ENCODE measurements around the gene MAB21L1.

MAB21L1 gene

DNA sequence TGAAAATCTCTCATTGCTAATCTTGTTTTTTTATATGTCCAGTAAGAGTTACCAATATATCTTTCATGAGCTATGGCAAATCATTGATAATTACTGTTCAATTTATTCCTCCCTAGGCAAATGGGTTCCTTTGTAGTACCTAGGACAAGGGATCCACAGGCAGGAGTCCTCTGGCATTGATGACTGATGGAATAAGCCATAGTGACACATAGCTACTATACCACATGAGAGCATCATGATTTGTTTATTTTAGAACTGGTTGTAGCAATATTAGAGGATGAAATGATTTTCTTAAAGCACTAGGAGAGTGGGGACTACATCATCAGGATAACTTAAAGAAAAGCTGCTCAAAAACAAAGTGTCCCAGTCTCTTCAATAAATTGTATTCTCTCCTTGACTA, 21.7 kb upstream of the MAB21L1 start:
- Histone ChIP-seq H3K4ac (ENCODE audit: low read depth, low read length) (no peak overlapping the region), H2BK15ac (replicated peaks; ENCODE audit: low read depth) (no peak overlapping the region), H3K79me2 (ENCODE audit: control insufficient read depth, insufficient read depth, low read length) (no peaks in the 10 kb centered on the region), H4K5ac (ENCODE audit: low read length) (no peak overlapping the region), H3K27me3 (ENCODE audit: insufficient read depth, low read length, poor library complexity) (no peaks in the 10 kb centered on the region), H3K36me3 (ENCODE audit: control insufficient read depth, insufficient read depth, low read length) (no peaks in the 10 kb centered on the region), H3K56ac (ENCODE audit: low read length) (no peak overlapping the region), H2AK5ac (ENCODE audit: low read length) (no peak overlapping the region), H2BK5ac (ENCODE audit: low read length) (no peak overlapping the region), H4K8ac (ENCODE audit: low read depth, low read length) (no peak overlapping the region), H2BK120ac (ENCODE audit: low read depth, low read length) (no peak overlapping the region), H3K9ac (ENCODE audit: low read length) (no peak overlapping the region), H3K27ac (ENCODE audit: low read depth, low read length) (no peak overlapping the region), H3K4me1 (ENCODE audit: control insufficient read depth, low read depth, low read length) (no peaks in the 10 kb centered on the region), H3K23ac (ENCODE audit: low read length) (no peak overlapping the region), H3K4me2 (ENCODE audit: low read length) (no peak overlapping the region), H3K4me3 (ENCODE audit: low read length) (no peak overlapping the region), H3K18ac (ENCODE audit: low read length) (no peak overlapping the region), H3K79me1 (ENCODE audit: low read length) (no peaks in the 10 kb centered on the region)
- DNase-seq: no peak

DNA sequence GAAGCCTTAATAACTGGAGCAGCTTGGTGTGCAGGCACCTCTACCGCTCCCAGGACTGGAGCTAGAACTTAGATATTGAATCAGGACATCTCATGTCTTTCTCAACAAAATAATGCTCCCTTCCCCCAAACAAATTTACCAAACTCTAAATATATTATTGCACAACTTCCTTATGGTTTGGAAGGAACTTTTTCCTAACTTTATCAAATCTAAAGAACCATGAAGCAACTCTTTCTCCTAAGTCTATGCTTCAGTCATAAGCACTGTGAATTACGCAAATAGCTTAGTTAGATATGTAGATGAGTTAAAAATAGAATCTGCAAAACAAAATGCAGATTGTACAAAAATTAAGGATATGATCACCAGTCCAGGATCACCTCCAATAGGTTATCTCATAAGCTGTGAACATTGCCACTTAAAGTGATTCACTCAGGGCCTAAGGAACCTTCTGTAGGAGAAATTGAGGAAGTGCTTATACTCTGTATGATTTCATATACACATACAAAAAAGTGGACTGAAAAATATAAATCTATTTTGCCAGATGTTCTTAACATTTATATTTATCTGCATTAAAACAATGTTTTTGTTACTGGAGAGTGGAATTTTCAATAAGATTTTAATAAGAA, 20.4 kb upstream of the MAB21L1 start:
- no CpG with 5 or more reads among the region's 2 CpGs for WGBS (ENCODE audit: extremely low coverage, insufficient coverage, low lambda C conversion rate)
- H2BK120ac ChIP-seq (ENCODE audit: low read depth, low read length): no peak overlapping the region
- no peak for DNase-seq

DNA sequence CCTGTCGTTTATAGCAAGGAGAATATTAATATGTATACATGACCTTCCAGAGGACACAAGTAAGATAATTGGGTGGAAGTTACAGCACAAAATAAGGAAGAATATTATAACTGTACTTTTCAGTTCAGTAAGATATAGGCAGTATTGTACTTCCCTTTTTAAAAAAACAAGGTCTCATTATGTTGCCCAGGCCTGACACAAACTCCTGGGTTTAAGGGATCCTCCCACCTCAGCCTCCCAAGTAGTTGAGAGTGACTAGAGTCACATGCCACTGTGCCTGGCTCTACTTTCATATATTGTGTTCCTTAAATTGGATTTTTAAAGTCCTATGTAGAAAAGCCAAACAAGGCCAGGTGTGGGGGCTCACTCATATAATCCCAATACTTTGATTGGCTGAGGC, 19.5 kb upstream of the MAB21L1 start:
- Histone ChIP-seq H3K23ac (ENCODE audit: low read length) (no peak overlapping the region), H3K9ac (ENCODE audit: low read length) (no peak overlapping the region), H3K4me3 (ENCODE audit: low read length) (no peak overlapping the region), H3K4me2 (ENCODE audit: low read length) (no peak overlapping the region), H3K4ac (ENCODE audit: low read depth, low read length) (no peak overlapping the region), H3K56ac (ENCODE audit: low read length) (no peak overlapping the region), H2BK15ac (replicated peaks; ENCODE audit: low read depth) (no peak overlapping the region), H2BK120ac (ENCODE audit: low read depth, low read length) (no peak overlapping the region), H4K5ac (ENCODE audit: low read length) (no peak overlapping the region), H3K18ac (ENCODE audit: low read length) (no peak overlapping the region), H3K27me3 (ENCODE audit: insufficient read depth, low read length, poor library complexity) (no peaks in the 10 kb centered on the region), H3K27ac (ENCODE audit: low read depth, low read length) (no peak overlapping the region), H2AK5ac (ENCODE audit: low read length) (no peak overlapping the region), H3K79me2 (ENCODE audit: control insufficient read depth, insufficient read depth, low read length) (no peaks in the 10 kb centered on the region), H3K79me1 (ENCODE audit: low read length) (no peaks in the 10 kb centered on the region), H4K8ac (ENCODE audit: low read depth, low read length) (no peak overlapping the region), H3K36me3 (ENCODE audit: control insufficient read depth, insufficient read depth, low read length) (no peaks in the 10 kb centered on the region), H2BK5ac (ENCODE audit: low read length) (no peak overlapping the region), H3K4me1 (ENCODE audit: control insufficient read depth, low read depth, low read length) (no peaks in the 10 kb centered on the region)
- DNase-seq: no peak
- WGBS (ENCODE audit: extremely low coverage, insufficient coverage, low lambda C conversion rate): no CpG with 5 or more reads among the region's 1 CpG

More for the DNA sequence above, 20.4 kb upstream of the MAB21L1 start:
- Histone ChIP-seq H2BK5ac (ENCODE audit: low read length) (no peak overlapping the region), H3K18ac (ENCODE audit: low read length) (no peak overlapping the region), H3K9ac (ENCODE audit: low read length) (no peak overlapping the region), H3K79me1 (ENCODE audit: low read length) (no peaks in the 10 kb centered on the region), H2AK5ac (ENCODE audit: low read length) (no peak overlapping the region), H3K4me3 (ENCODE audit: low read length) (no peak overlapping the region), H3K23ac (ENCODE audit: low read length) (no peak overlapping the region), H3K79me2 (ENCODE audit: control insufficient read depth, insufficient read depth, low read length) (no peaks in the 10 kb centered on the region), H3K4me1 (ENCODE audit: control insufficient read depth, low read depth, low read length) (no peaks in the 10 kb centered on the region), H3K56ac (ENCODE audit: low read length) (no peak overlapping the region), H4K5ac (ENCODE audit: low read length) (no peak overlapping the region), H3K4me2 (ENCODE audit: low read length) (no peak overlapping the region), H3K36me3 (ENCODE audit: control insufficient read depth, insufficient read depth, low read length) (no peaks in the 10 kb centered on the region), H3K4ac (ENCODE audit: low read depth, low read length) (no peak overlapping the region), H3K27ac (ENCODE audit: low read depth, low read length) (no peak overlapping the region), H2BK15ac (replicated peaks; ENCODE audit: low read depth) (no peak overlapping the region), H3K27me3 (ENCODE audit: insufficient read depth, low read length, poor library complexity) (no peaks in the 10 kb centered on the region), H4K8ac (ENCODE audit: low read depth, low read length) (no peak overlapping the region)

DNA sequence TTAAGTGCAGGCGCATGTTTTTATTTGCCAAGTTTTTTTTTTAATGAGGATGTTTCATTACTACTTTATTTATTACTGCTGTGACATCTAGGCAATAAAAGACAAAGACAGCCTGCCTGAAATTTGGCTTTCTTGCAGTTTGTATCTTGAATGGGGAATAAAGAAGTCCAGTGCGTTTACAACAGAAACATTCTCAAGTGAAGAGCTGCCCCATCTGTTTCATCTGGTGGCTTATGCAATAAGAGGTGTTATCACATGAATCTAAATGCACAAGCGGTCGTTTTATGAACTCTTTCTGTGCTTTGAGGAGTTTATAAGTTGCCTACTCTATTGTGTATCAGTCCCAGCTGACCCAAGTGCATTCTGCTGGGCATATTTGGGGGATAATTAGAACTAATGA, 12.6 kb upstream of the MAB21L1 start:
- Histone ChIP-seq H3K27ac (ENCODE audit: low read depth, low read length) (no peak overlapping the region), H3K56ac (ENCODE audit: low read length) (no peak overlapping the region), H3K18ac (ENCODE audit: low read length) (no peak overlapping the region), H4K8ac (ENCODE audit: low read depth, low read length) (no peak overlapping the region), H3K4me2 (ENCODE audit: low read length) (no peak overlapping the region), H3K4me1 (ENCODE audit: control insufficient read depth, low read depth, low read length) (no peaks in the 10 kb centered on the region), H3K23ac (ENCODE audit: low read length) (no peak overlapping the region), H3K27me3 (ENCODE audit: insufficient read depth, low read length, poor library complexity) (no peaks in the 10 kb centered on the region), H2BK120ac (ENCODE audit: low read depth, low read length) (no peak overlapping the region), H3K79me2 (ENCODE audit: control insufficient read depth, insufficient read depth, low read length) (no peaks in the 10 kb centered on the region), H3K4ac (ENCODE audit: low read depth, low read length) (no peak overlapping the region), H3K79me1 (ENCODE audit: low read length) (no peaks in the 10 kb centered on the region), H2BK15ac (replicated peaks; ENCODE audit: low read depth) (no peak overlapping the region), H3K36me3 (ENCODE audit: control insufficient read depth, insufficient read depth, low read length) (no peaks in the 10 kb centered on the region), H4K5ac (ENCODE audit: low read length) (no peak overlapping the region), H2AK5ac (ENCODE audit: low read length) (no peak overlapping the region), H3K4me3 (ENCODE audit: low read length) (no peak overlapping the region), H3K9ac (ENCODE audit: low read length) (no peak overlapping the region), H2BK5ac (ENCODE audit: low read length) (no peak overlapping the region)
- no peak for DNase-seq
- WGBS (ENCODE audit: extremely low coverage, insufficient coverage, low lambda C conversion rate): no CpG with 5 or more reads among the region's 4 CpGs

DNA sequence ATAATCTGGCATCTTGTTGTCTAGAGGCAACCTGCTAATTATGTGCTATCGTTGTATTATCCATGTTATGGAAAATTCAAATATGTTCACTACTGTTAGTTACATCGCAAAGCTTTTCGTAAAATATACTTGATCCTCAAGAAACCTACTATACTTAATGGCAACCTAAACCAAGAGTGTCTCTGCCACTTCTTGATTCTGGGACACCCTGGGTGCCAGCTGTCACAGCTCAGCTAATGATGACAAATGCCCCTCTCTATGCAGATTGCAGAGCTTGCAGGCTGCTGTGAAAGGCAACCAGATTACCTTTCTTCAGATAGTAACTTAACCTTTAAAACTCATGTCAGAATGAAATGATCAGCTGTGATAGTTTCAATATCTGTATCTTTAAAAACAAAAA, 8.9 kb upstream of the MAB21L1 start:
- Histone ChIP-seq H4K5ac (ENCODE audit: low read length) (no peak overlapping the region), H3K79me2 (ENCODE audit: control insufficient read depth, insufficient read depth, low read length) (no peaks in the 10 kb centered on the region), H3K56ac (ENCODE audit: low read length) (no peak overlapping the region), H3K4me2 (ENCODE audit: low read length) (no peak overlapping the region), H2BK15ac (replicated peaks; ENCODE audit: low read depth) (no peak overlapping the region), H2BK120ac (ENCODE audit: low read depth, low read length) (no peak overlapping the region), H3K36me3 (ENCODE audit: control insufficient read depth, insufficient read depth, low read length) (no peaks in the 10 kb centered on the region), H3K79me1 (ENCODE audit: low read length) (no peaks in the 10 kb centered on the region), H3K4me1 (ENCODE audit: control insufficient read depth, low read depth, low read length) (no peaks in the 10 kb centered on the region), H3K27ac (ENCODE audit: low read depth, low read length) (no peak overlapping the region), H3K23ac (ENCODE audit: low read length) (no peak overlapping the region), H3K18ac (ENCODE audit: low read length) (no peak overlapping the region), H3K4me3 (ENCODE audit: low read length) (no peak overlapping the region), H3K27me3 (ENCODE audit: insufficient read depth, low read length, poor library complexity) (no peaks in the 10 kb centered on the region), H3K9ac (ENCODE audit: low read length) (no peak overlapping the region), H3K4ac (ENCODE audit: low read depth, low read length) (no peak overlapping the region), H2AK5ac (ENCODE audit: low read length) (no peak overlapping the region), H4K8ac (ENCODE audit: low read depth, low read length) (no peak overlapping the region), H2BK5ac (ENCODE audit: low read length) (no peak overlapping the region)
- no CpG with 5 or more reads among the region's 3 CpGs for WGBS (ENCODE audit: extremely low coverage, insufficient coverage, low lambda C conversion rate)
- DNase-seq: peak; percentile 29

DNA sequence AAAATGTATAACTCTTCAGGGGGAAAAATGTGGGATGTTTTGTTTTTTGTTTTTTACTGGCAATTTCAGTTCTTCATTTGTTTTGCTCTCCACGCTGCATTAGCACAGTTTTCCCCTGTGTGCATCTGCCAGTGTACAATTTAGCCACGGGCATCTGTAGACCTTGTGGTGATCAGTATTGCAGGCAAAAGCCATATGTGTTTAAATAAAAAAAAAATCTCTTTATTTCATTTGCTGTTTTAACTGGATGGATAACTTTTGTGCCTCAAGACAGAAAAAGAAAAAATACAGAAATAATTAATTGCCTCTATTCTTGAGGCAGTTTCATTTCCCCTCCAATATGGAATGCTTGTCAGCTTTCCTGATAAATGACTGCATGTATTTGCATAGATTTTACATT, 7.9 kb upstream of the MAB21L1 start:
- no peaks in the 10 kb centered on the region for H3K36me3 ChIP-seq (ENCODE audit: control insufficient read depth, insufficient read depth, low read length)
- no peak overlapping the region for H3K4me2 ChIP-seq (ENCODE audit: low read length)
- no peak overlapping the region for H2BK15ac ChIP-seq (replicated peaks; ENCODE audit: low read depth)
- no peak overlapping the region for H3K27ac ChIP-seq (ENCODE audit: low read depth, low read length)
- WGBS (ENCODE audit: extremely low coverage, insufficient coverage, low lambda C conversion rate): no CpG with 5 or more reads among the region's 2 CpGs
- no peak overlapping the region for H3K9ac ChIP-seq (ENCODE audit: low read length)
- no peaks in the 10 kb centered on the region for H3K4me1 ChIP-seq (ENCODE audit: control insufficient read depth, low read depth, low read length)
- H3K79me2 ChIP-seq (ENCODE audit: control insufficient read depth, insufficient read depth, low read length): no peaks in the 10 kb centered on the region
- H3K23ac ChIP-seq (ENCODE audit: low read length): no peak overlapping the region
- no peak for DNase-seq
- H3K18ac ChIP-seq (ENCODE audit: low read length): no peak overlapping the region
- H4K8ac ChIP-seq (ENCODE audit: low read depth, low read length): no peak overlapping the region
- H4K5ac ChIP-seq (ENCODE audit: low read length): no peak overlapping the region
- no peaks in the 10 kb centered on the region for H3K79me1 ChIP-seq (ENCODE audit: low read length)
- H3K4ac ChIP-seq (ENCODE audit: low read depth, low read length): no peak overlapping the region
- no peak overlapping the region for H2AK5ac ChIP-seq (ENCODE audit: low read length)
- H2BK120ac ChIP-seq (ENCODE audit: low read depth, low read length): no peak overlapping the region
- no peak overlapping the region for H3K56ac ChIP-seq (ENCODE audit: low read length)
- no peak overlapping the region for H3K4me3 ChIP-seq (ENCODE audit: low read length)
- H2BK5ac ChIP-seq (ENCODE audit: low read length): no peak overlapping the region
- no peaks in the 10 kb centered on the region for H3K27me3 ChIP-seq (ENCODE audit: insufficient read depth, low read length, poor library complexity)

All from mesendoderm (in vitro differentiated cells).